Activated T-cell treated with anti-CD3 and anti-CD28 coated beads, Interleukin-2, amount 50 U/mL, for 1 hour (primary cell): Measurements from ENCODE around the gene ELP4.
"Not testable (repeated sequence)": the region's sequence is repeated elsewhere in the genome, so short reads cannot be mapped to it uniquely, and the experiment has no call there.

Experiments
- DNase-seq: peaks from one replicate; pipeline ENCODE4 v3.0.0-alpha.2; 2020

ELP4 gene, protein sequence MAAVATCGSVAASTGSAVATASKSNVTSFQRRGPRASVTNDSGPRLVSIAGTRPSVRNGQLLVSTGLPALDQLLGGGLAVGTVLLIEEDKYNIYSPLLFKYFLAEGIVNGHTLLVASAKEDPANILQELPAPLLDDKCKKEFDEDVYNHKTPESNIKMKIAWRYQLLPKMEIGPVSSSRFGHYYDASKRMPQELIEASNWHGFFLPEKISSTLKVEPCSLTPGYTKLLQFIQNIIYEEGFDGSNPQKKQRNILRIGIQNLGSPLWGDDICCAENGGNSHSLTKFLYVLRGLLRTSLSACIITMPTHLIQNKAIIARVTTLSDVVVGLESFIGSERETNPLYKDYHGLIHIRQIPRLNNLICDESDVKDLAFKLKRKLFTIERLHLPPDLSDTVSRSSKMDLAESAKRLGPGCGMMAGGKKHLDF

DNA sequence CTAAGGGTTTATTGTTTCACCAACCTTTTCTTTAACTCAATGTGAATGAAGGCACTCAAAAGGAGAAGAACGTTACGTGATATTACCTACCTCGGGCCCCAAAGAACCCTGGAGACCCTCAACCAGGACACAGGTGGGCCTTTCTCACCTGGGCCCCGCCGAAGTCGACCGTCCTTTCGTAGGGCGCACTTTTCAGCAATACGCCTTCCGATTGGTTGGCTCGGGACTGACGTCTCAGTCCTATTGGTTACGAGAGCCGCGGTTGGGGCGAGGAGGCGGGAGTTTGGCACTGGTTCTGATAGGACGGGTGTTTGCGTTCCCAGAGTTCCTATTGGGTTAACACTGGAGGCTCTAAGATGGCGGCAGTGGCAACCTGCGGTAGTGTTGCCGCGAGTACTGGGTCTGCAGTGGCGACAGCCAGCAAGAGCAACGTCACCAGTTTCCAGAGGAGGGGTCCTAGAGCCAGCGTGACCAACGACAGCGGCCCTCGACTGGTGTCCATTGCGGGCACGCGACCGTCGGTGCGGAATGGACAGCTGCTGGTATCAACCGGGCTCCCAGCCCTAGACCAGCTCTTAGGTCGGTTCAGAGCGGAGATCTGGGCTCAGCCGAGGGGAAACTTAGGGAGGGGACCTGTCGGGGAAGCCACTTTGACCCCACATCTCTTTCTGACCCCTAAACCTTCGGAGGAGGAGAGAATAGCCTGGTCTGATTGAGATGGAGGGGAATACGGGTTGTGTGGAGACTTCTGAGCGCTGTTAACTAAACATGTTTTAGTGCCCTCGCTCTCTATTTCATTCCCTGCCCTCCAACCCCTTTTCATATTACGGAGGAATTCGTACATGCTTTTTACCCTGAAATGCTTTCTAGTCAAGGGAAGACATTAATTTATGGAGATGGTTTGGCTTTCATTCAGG lies at the start of gene ELP4, which contains the start of gene IMMP1L:
ELP4 (plus strand) TSS at position 339 of the 917 bp plus-strand sequence; CDS start at position 357, 18 bp downstream.
IMMP1L (minus strand) TSS at position 194 of the 917 bp plus-strand sequence. CDS start 46,346 bp downstream, outside the sequence.
- peak; percentile 93 for DNase-seq

DNA sequence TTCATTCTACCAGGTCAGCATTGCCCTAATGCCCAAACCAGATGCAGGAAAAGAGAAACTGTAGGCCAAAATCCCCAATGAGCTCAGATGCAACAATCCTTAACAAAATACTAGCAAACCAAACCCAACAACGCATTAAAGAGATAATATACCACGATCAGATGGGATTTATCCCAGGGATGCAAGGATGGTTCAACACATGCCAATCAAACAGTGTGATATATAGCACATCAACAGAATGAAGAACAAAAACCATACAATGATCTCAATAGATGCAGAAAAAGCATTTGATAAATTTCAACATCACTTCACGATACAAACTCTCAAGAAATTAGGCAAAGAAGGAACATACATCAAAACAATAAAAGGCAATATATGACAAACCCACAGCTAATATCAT lies 45.1 kb upstream of the ELP4 start:
- DNase-seq: no peak

DNA sequence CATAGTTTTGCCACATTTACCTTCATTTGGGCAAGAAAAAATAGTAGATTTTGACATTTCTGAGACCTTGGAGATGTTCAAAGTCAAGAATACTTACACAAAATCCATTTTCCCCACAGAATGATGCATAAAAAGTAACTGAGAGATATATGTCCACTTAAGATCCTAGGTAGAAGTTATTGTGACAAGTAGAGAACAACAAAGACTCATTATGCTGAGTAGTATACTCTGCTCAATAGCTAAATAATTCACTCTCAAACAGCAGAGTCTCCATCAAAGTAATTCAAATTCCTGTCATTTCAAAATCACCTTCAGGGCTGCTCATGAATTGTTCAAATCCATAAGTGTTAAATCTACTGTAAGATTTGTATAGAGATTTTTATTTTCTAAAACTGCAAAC lies 35.5 kb upstream of the ELP4 start:
- DNase-seq: no peak

DNA sequence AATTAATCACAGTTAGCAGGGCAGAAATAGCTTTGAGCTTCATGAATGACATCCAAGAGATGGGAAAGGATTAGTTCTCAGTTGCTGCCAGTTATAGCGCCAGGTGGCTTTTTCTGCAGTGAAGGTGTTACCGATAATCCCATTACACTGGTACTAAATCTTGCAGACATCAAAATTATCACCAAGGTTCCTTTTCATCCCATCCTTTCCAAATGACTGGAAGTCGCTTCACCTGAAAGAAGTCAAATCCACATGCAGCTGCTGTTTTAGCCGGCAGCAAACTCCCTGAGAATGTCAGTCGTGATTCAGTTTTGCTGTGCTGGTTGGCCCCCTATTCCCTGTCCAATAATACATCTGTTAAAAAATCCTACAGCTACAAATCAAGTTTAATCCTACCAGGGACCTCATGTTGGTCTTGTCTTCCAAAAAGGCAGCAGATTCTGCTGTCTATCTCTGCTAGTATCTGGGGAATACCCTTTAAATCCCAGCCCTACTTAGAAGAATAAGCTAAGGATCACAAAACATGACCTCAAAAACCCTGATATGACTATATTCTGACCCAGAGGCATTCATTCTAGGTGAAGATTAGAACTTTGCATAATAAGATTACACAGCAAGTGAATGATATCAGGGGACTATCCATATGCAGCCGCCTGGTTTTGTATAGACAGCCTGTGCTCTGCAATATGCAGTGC lies 31.9 kb upstream of the ELP4 start:
- no peak for DNase-seq

DNA sequence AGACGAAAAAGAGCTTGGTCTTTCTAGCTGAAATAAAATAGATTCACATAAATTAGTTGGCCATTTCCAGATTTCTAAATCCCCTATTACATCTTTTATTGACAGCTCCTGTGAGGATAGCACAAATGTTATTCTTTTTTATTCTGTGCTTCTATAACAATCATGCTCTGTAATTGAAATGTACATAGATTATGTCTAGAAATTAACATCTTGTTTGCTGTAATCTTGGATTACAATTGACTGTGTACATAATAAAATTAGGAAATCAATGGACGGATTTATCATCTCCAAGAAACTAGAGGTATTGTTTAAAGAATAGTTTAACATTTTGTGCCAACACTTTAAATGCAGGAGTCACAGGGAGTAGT lies 31.4 kb upstream of the ELP4 start:
- DNase-seq: no peak

DNA sequence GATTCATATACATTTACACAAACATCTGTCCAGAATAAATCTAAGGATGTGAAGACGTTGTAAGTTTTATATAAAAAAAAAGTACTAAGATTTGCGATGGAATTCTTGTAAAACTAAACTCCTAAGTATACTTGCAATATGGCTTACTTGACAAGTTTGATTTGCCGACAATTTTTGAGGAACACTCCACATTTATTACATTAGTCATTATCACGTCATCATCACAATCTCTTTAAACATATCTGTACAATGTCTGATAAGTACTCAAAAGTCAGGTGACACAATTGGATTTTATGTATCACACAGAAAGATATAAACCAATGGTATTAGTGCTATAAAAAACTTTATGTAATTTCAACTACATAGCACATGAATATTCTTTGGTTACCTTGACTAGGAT lies 30.5 kb upstream of the ELP4 start:
- no peak for DNase-seq

DNA sequence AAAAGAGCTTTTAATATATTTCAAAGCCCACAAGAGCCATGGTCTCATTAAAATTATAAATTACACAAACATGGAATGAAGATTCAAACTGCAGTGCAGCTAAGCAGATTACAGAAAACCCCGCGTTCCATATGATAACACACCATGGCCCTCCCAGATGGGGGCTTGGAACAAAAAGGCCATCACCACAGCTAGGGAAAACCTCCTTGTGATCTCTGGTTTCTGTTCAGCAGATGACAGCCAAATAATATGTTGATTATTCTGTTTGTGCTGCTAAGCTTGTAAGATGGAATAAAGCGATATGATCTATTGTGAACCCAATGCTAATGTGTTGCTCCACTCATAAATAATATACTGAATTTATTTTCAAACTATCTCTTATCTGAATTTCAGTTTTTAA lies 28.6 kb upstream of the ELP4 start:
- DNase-seq: no peak

DNA sequence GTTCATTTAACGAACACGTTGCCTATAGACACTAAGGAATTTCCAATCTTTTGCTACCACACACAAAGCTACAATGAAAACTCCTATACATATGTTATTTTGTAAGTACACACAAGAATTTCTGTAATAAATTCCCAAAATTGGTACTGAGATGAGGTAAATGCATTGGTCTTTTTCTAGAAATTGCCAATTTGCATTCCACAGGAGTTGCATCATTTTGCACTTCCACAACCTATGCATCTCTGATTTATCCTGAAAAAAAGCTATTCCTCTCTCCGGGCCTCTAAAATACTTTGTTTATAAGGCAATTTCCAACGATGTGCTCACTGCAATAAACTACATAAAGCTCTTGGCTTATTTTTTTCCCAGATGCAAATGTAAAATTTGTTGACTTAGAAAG lies 25.1 kb upstream of the ELP4 start:
- no peak for DNase-seq

DNA sequence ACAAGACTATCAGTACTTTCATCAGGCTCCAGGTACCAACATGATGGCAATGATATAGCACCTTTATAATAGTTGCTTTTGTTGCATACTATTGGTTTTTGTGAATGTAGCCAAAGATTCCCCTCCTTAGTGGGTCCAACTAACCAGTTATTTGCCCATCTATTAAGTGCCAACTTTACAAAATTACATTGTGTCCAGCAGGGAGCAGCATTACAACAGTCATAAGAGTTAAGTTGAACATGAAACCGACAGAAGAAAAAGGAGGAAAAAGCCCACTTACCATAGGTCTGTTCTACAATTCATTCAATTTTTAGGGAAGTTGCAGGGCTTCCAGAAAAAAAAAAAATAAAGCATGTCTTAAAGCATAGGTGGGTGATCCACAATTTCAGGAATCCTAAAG lies 21.7 kb upstream of the ELP4 start:
- no peak for DNase-seq

DNA sequence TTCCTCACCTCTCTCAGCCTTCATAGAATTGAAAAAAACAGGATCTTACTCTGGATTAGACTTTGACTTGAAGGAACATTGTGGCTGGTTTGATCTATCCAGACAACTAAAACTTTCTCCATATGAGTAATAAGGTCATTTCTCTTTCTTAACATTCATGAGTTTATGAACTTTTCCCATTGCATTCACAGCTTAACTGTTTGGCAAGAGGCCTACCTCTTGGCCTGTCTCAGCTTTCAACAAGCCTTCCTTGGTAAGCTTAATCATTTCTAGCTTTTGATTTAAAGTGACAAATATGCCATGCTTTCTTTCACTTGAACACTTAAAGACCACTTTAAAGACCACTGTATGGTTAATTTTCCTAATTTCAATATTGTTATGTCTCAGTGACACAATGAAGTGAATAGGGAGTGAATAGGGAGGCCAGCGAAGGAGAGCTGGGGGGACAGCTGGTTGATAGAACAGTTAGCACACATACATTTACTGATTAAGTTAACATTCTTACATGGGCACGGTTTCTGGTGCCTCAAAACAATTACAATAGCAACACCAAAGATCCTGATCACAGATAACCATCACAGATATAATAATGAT lies 17.1 kb upstream of the ELP4 start:
- DNase-seq: no peak

DNA sequence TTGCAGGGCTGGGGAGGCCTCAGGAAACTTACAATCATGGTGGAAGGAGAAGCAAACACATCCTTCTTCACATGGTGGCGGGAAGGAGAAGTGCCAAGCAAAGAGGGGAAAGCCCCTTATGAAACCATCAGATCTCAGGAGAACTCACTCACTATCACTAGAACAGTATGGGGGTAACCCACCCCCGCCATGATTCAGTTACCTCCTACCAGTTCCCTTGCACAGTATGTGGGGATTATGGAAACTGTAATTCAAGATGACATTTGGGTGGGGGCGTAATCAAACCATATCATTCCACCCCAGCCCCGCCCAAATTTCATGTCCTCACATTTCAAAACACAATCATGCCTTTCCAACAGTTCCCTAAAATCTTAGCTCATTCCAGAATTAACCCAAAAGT lies 16.3 kb upstream of the ELP4 start:
- no peak for DNase-seq

DNA sequence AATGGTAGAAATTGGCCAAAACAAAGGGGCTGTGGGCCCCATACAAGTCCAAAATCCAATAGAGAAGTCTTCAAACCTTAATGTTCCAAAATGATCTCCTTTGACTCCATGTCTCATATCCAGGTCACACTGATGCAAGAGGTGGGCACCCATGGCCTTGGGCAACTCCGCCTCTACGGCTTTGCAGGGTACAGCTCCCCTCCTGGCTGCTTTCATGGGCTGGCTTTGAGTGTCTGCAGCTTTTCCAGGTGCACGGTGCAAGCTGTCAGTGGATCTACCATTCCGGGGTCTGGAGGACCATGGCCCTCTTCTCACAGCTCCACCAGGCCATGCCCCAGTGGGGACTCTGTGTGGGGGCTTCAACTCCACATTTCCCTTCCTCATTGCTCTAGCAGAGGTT lies 15.8 kb upstream of the ELP4 start:
- not testable (repeated sequence) for DNase-seq

DNA sequence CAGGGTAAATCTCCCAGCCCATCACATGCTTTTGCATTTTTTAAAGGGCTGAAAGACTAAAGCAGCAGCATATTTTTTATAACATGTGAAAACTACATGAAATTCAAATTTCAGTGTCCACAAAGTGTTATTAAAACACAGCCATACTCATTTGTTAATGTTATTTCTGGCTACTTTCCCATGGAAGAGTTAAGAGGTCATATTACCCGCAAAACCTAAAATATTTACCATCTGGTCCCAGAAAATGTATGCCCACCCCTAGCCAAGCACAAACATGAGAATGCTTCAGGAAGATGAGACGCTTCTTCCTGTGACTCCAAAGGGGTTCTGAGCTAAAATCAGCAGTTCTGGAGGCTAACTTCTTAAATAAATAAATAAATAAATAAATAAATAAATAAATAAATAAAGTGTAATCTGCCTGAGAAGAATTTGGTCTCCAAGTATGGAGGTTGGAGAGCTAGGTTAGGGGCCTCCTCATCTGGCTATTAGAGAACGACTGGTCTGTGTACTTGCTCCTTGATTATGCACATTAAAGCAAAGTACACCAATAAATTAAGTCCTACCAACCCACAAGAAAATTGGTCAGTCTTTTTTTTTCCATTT lies 9.9 kb upstream of the ELP4 start:
- DNase-seq: no peak

DNA sequence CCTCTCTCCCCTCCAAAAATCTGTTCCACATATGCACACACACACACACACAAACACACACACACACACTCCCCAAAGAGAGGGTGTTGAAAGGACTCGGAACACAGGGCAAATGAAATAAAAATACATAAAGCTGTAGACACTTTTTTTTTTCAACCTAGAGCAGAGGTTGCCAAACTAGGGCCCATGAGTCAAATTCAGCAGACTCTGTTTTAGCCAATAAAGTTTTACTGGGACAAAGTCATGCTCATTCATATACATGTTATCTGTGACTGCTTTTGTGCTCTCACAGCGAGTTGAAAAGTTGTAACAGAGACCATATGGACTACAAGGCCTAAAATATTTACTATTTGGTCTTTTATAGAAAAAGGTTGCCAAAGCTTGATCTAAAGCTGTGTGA lies 9.0 kb upstream of the ELP4 start:
- no peak for DNase-seq

DNA sequence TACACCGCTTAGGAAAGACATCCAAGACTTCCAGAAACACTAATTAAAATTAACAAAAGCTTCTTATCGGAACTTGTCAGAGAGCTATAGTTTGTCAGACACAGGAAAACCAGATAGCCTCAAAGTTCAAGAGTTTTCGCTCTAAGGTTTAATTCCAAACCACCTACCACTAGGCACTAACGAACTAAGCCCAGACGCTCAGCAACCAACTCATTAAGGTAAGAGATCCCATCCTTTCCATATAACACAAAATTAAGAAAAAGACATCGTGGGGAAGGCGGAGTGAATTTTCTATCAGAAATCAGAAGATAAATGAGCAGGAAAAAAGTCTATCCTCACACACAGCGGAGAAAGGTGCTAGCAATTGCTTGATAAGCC lies 527 bp upstream of the ELP4 start:
- DNase-seq: no peak

DNA sequence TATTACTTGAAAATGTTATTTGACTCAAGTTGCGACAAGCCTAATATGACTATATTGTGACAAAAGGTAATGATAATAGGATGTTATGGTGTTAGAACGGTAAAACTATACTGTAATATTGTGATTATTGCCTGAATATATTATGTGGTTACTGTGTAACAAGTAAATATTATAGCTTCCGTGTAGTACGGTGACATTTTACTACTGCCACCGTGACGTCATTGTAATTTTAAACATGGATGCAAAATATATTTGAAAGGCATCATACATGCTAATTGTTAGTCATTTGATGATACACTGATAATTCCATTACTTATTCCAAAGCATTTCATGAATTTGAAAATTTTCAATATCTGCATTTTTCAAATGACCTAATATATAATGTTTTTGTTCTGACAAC lies 2.5 kb downstream of the ELP4 start:
- no peak for DNase-seq

DNA sequence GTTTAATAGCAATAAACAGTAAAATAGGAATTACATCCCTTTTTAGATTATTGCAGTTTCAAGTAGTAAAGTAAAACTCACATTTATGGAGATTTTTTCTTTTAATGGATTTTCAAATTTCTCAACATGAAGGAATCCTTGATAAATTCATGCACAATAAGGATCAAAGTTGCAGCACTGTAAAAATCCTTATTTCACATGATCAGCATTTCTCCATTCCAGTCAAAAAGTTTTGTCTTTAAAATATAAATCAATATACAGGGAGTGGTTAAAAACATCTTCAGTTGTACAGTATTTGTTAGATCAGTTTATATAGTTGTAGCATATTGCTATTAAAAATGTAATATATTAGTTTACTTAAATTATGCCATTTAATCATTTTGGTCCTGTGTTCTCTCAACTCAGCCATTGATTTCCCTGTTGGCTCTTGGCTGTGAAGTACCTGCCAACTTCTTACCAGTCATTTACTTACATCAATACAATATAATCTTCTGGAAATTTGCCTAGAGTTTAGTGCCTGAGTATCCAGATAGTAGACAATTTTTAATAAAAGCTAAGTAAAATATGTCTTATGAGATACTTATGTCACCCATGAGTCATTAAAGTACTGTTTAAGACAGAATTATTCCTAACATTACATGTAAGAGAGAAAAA lies 12.1 kb downstream of the ELP4 start:
- DNase-seq: no peak

DNA sequence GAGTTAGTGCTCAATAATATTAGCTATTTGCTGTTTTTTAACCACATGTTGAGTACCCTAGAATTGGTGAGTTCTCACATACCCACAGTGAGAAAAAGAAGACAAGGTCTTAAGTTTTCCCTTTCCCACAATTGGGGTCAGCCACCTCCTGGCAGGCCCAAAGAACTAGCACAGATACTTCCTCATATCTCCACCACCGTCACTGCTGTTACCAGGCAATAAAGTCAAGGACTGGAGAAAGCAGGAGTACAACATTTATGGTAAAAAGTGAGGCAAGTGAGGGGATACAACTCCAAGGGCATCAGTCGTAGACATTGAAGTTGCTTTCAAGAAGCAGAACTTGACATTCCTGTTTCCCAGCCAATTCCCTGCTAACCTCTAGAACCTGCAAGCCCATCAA lies 19.6 kb downstream of the ELP4 start:
- DNase-seq: no peak

DNA sequence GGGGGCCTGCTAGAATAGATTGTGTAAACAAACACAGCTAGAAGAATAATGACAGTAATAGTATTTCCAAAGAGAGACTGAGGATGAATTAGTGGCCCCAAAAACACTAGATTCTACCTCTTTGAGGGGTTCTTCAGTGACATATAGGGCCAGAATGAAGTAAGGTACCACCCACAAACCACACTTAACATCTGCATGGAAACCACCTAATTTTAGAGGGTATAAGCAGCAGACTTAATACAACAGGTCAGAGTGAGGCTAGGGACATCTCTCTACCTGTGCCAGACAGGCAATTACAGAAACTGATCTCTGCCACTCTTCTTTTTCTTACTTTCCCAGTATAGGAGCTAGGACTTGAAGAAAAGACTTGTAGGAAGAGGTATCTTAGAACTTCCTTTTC lies 20.1 kb downstream of the ELP4 start:
- no peak for DNase-seq

DNA sequence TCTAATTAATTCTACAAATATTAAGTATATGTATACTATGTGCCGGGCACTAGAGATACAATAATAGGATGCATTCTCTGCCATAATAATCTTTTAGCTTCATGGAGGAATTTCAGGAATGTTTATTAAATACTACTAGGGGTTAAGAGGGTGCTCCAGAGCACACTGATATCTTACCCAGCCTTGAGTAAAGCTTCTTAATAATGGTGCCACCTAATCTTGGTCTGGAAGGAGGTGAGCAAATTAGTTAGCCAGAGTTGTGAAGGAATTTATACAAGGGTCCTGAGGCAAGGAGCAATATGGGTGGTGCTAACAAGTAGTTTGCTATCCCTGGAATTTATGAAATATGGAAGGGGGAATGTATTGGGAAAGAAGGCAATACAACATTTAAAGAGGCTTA lies 21.7 kb downstream of the ELP4 start:
- no peak for DNase-seq

DNA sequence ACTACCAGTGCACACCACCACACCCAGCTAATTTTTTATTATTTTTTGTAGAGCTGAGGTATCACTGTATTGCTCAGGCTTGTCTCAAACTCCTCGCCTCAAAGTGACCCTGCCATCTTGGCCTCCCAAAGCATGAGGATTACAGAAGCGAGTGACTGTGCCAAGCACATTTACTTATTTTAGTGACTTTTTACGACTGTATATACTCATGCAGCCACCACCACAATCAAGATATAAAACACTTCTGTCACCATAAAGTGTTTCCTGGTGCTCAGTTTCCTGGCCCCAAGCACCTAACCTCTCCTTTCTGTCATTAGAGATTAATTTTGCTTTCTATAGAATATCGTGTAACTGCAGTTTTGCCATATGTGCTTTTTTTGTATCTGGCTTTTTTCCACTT lies 25.9 kb downstream of the ELP4 start:
- no peak for DNase-seq

DNA sequence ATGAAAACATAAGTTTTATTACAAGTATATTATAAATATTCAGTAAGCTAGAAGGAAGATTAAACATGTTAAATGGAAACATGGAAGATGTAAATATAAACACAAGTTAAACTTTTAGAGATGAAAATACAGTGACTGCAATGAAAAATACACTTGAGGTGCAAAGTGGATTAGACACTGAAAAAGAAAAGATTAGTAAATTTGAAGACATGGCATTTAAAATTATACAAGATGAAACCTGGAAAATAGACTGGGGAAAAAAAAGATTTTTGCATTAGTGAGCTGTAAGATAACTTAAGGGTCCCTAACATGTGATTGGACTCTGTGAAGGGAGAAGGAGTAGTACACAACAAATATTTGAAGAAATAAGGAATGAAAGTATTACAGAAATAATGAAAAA lies 33.3 kb downstream of the ELP4 start:
- DNase-seq: no peak
